ENCODE data around the gene HCFC1R1. TPM values are rescaled to one million over a fixed set of nuclear protein-coding genes. Genes with fewer than 3 reads are reported as not detected.

The HCFC1R1 gene
- 12.8 and 18.4 TPM in 2 replicates for total RNA-seq

DNA sequence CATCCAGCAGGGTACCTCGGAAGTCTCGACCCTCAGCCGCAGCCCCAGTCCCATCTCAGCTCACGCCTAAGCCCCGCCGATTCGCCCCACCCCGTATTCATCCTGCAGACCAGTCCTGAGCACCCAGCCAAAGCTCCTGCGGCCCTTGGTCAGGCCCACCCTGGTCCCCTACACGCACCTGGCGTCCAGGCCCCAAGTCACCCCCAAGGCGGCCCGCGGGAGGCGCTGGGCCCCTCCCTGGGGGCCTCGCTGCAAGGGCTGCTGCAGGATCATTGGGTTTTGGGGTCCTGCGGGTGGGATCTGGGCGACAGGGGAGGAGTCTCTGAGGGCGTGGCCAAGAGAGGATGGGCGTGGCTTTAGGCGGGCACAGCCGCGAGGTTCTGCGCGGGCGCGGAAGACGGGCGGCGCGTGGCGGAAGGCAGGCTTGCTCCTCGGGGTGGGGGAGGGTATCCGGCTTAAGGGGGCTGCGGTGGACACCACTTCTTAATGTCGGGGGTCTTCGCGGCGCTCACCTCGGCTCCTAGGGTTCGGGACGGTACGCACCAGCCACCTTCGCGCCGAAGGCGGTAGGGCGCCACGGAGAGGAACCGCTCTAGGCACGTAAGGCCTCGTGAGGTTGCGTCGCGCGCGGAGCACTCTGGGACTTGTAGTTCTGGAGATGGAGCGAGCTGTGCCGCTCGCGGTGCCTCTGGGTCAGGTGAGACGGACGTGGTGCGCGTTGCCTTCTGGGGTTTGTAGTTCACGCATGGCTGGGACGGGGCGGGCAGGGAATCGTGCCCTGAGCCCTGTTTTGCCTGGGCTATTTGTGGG, at the start of gene HCFC1R1, which contains the start of gene THOC6:
TSS of gene HCFC1R1 (minus strand) at position 274 of the 810 bp plus-strand sequence. CDS start at position 273, 1 bp downstream.
TSS of gene THOC6 (plus strand) at position 367 of the 810 bp plus-strand sequence. CDS start at position 659, 292 bp downstream.

DNA sequence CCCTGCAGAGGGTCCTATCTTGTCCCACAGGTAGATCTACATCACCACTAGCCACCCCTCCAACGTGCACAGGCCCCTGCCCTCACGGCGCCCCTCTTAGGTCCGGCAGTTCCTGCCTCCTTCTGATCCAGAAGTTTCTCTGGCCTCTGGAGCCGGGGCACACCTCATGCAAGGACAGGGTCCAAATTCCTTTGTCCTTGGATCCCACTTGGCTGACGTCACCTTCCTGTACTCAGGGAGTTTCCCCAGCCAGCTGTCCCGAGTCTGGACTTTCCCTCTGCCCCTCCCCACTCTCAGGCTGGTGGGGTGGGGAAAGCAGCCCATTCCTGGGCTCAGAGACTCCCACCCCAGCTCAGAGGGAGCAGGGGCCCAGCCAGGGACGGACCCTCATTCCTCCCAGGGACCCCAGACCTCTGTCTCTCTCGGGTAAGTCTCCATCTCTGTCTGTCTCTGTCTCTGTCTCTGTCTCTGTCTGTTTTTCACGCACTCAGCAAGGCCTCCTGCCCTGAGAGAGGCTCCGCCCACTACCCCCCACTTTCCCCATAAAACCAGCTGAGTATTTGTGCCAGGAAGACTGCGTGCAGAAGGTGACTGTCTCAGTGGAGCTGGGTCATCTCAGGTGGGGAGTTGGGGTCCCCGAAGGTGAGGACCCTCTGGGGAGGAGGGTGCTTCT, 41.5 kb upstream of the HCFC1R1 start, which contains the start of gene IL32:
TSS of gene IL32 (plus strand) at position 572 of the 673 bp plus-strand sequence. CDS start 172 bp downstream, outside the sequence.

GRCh38 chr16:3045758-3046640, 22.3 kb upstream of the HCFC1R1 start, which contains the start of gene MMP25:
Gene MMP25, plus strand, starts transcription at chr16:3046561. Its CDS starts 357 bp downstream, at chr16:3046918.

GRCh38 chr16:3036726-3037315, 13.1 kb upstream of the HCFC1R1 start, which contains the start of gene BICDL2:
Gene BICDL2, minus strand, starts transcription at chr16:3036944. Its CDS starts 1,448 bp downstream, at chr16:3035496.

DNA sequence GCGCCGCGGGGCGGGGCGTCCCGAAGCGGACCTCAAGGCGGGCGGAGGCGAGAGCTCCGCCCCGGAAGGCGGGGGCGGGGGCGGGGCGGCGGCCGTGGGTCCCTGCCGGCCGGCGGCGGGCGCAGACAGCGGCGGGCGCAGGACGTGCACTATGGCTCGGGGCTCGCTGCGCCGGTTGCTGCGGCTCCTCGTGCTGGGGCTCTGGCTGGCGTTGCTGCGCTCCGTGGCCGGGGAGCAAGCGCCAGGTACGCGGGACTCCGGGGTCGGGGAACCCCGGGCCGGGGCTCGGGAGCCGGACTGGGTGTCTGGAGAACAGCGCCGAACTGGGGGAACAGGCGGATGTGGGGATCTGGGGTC, 3.5 kb downstream of the HCFC1R1 start, which contains the start of gene TNFRSF12A:
TSS of gene TNFRSF12A (plus strand) at position 122 of the 357 bp plus-strand sequence. CDS start at position 152, 30 bp downstream.

DNA sequence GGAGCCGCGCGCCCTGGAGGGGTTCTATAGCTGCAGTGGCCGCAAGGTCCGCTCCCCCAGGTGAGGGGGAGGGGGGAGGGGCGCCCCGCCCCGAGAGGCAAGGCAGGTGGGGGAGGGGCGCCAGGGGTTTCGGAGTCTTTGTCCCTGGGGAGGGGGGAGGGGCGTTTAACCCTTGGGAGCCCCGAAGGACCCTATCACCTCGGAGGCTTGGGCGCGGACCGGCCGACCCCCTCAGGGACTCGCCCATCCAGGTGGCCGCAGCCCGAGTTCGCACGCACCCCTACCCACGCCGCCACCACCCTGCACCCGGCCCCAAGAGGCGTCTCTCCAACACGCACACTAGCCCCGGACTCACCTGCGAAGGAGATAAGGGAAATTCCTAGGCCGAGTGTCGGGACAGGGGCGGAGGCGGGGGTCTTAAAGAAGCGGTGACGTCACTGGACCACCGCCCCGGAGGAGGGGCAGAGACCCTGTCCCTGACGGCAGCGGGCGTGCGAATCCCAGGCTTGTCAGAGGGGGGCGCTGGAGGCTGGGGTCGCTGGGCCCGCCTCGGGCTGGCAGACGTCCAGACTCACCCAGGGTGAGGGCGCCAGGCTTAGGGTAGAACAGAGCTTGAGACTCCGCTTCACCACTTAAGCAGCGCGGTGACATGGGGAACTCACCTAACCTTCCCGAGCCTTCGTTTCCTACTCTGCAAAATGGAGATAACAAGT, 5.8 kb downstream of the HCFC1R1 start, which contains the start of gene CLDN6:
TSS of gene CLDN6 (minus strand) at position 390 of the 713 bp plus-strand sequence. CDS start 2,162 bp downstream, outside the sequence.

DNA sequence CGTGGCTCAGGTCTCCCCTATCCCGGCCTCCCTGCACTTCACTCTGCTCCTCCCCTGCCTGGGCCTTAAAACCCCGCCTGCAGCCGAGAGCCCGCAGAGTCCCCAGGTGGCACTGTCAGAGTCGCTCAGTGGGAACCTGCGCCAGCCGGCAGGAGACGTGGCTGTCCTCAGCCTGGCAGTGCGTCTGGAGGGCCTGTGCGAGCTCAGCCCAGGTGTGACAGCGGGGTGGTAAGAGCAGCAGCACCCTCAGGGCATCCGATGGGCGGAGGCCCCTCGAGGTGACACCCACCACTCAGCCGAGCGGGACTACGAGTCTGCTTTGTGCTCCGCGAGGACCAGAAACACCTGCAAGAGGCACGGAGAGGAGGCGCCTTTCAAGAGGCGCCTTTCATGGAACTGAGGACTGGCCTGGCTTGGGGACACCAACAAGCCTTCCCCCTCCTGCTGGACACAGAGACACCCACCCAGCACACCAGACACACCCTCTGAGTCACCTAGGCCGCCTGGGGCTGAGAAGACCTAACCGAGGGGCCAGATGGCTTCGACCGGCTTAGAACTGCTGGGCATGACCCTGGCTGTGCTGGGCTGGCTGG, 10.8 kb downstream of the HCFC1R1 start, which contains the start of gene CLDN9:
TSS of gene CLDN9 (plus strand) at position 96 of the 593 bp plus-strand sequence. CDS start at position 536, 440 bp downstream.

DNA sequence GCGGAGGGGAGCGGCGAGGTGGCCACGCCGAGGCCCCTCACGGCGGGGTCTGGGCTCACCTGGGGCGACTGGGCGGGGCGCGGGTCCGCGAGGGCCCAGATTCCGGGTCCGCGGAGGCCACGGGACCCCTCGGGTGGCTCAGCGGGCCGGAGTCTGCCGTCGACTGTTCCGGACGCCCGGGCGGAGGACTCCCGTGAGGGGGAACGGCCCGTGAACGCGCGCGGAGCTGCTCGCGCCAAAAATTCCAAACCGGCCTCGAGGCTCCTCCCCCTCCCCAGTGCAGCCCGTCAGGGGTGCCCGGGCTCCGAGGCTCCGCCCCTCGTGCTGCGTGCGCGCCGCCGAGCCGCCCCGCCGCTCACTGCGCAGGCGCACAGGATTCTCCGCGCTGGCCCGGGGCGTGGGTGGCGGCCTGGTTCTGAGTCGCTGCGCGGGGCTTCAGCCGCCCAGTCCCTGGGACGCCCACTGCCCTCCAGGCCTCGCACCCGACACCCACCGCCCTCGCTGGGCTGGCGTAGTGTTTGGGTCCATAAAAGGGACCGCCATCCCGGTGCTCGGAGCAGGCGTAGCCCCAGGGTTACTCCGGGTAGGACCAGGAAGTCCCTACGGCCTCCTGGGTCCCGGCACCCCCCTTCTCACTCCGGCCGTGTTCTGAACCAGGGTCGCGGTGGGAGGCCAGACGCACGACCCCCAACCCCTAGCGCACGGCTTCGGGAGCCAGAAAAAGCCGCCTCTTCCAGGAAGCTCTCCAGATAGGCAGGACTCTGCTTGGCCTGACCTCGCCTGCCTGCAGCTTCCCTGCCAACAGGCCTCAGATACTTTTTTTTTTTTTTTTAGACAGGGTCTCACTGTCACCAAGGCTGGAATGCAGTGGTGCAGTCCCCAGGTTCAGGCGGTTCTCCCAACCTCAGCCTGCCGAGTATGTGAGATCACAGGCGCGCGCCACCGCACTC, 43.2 kb downstream of the HCFC1R1 start, which contains the start of gene PKMYT1:
TSS of gene PKMYT1 (minus strand) at position 220 of the 950 bp plus-strand sequence. CDS start 789 bp downstream, outside the sequence.

Small RNA genes within 50 kb of the gene (small RNA-seq; reads per million reads assigned to genes)
- gene LINC00514: not detected

Other genes starting within 250 kb of the HCFC1R1 start
- gene ELOB, start 246.7 kb downstream of the HCFC1R1 start, total RNA-seq: 163 and 314 TPM in 2 replicates
- gene PRSS33, start 236.4 kb downstream of the HCFC1R1 start, total RNA-seq: not detected in 2 replicates
- gene PRSS41, start 225.5 kb downstream of the HCFC1R1 start, total RNA-seq: not detected in 2 replicates
- gene PRSS21, start 206.7 kb downstream of the HCFC1R1 start, total RNA-seq: 0.22 TPM in 1 of 2 replicates, not detected in the other
- 3.7 and 6.7 TPM in 2 replicates for gene ZG16B, start 193.6 kb downstream of the HCFC1R1 start, total RNA-seq
- not detected in 2 replicates for gene PRSS22, start 165.8 kb downstream of the HCFC1R1 start, total RNA-seq
- 37.6 and 46.6 TPM in 2 replicates for gene FLYWCH2, start 140.7 kb downstream of the HCFC1R1 start, total RNA-seq
- 43.4 and 51.8 TPM in 2 replicates for gene FLYWCH1, start 112.0 kb downstream of the HCFC1R1 start, total RNA-seq
- gene KREMEN2, start 59.7 kb downstream of the HCFC1R1 start, total RNA-seq: not detected in 2 replicates
- 3.5 and 4.8 TPM in 2 replicates for gene PAQR4, start 54.6 kb downstream of the HCFC1R1 start, total RNA-seq
- 4.8 and 6.4 TPM in 2 replicates for gene PKMYT1, start 43.5 kb downstream of the HCFC1R1 start, total RNA-seq
- not detected in 2 replicates for gene CLDN9, start 11.0 kb downstream of the HCFC1R1 start, total RNA-seq
- not detected in 2 replicates for gene CLDN6, start 5.8 kb downstream of the HCFC1R1 start, total RNA-seq
- gene TNFRSF12A, start 3.6 kb downstream of the HCFC1R1 start, total RNA-seq: 114 and 131 TPM in 2 replicates
- gene THOC6, start 93 bp upstream of the HCFC1R1 start, total RNA-seq: 18.8 and 20.3 TPM in 2 replicates
- 0.11 TPM in 1 of 2 replicates, not detected in the other for gene BICDL2, start 13.0 kb upstream of the HCFC1R1 start, total RNA-seq
- not detected in 2 replicates for gene MMP25, start 22.6 kb upstream of the HCFC1R1 start, total RNA-seq
- 1.3 and 5.6 TPM in 2 replicates for gene IL32, start 41.7 kb upstream of the HCFC1R1 start, total RNA-seq
- gene ZSCAN10, start 75.4 kb upstream of the HCFC1R1 start, total RNA-seq: not detected in 2 replicates
- gene ZNF205, start 88.6 kb upstream of the HCFC1R1 start, total RNA-seq: 9.7 and 11.8 TPM in 2 replicates
- gene ZNF213, start 111.1 kb upstream of the HCFC1R1 start, total RNA-seq: 4.2 and 4.8 TPM in 2 replicates
- not detected in 2 replicates for gene OR1F1, start 164.3 kb upstream of the HCFC1R1 start, total RNA-seq
- 9.3 and 9.8 TPM in 2 replicates for gene ZNF200, start 211.2 kb upstream of the HCFC1R1 start, total RNA-seq
- 0.11 and 0.13 TPM in 2 replicates for gene MEFV, start 232.7 kb upstream of the HCFC1R1 start, total RNA-seq

All from articular chondrocyte of knee joint (primary cell).